Right atrium auricular region (tissue), 2 donors: ENCODE data around the gene DLG2. TPM values are rescaled to one million over a fixed set of nuclear protein-coding genes. Genes with fewer than 3 reads are reported as not detected.

Experiments used
- DNase-seq: peaks from one replicate; pipeline ENCODE4 v3.0.0-alpha.2; 2019; ENCODE audit warnings: low spot score
- H3K27ac ChIP-seq, 2 donors: fragments of 200-600 bp; sonication (generic); 1 replicate in 1 of 2; 2 replicates in 1 of 2; pipeline ENCODE4 v1.5.1; 2016 to 2019
- H3K27me3 ChIP-seq, 2 donors: fragments of 200-600 bp; sonication (generic); one replicate each; pipeline versions ENCODE4 v1.5.1 to v1.6.0; 2017 to 2019
- H3K36me3 ChIP-seq: fragments of 200-600 bp; sonication (generic); one replicate; pipeline ENCODE4 v1.5.1; 2016
- H3K4me1 ChIP-seq, 2 donors: fragments of 200-600 bp; sonication (generic); one replicate each; pipeline versions ENCODE4 v1.5.1 to v1.6.0; 2017 to 2019
- H3K4me3 ChIP-seq, 2 donors: fragments of 200-600 bp; sonication (generic); 1 replicate in 1 of 2; 2 replicates in 1 of 2; pipeline ENCODE4 v1.5.1; 2017 to 2019; ENCODE audit warnings: mild to moderate bottlenecking in 1 of 2, moderate library complexity in 1 of 2
- H3K9me3 ChIP-seq, 2 donors: fragments of 200-600 bp; sonication (generic); one replicate each; pipeline ENCODE4 v1.5.1; 2019
- total RNA-seq, 2 donors: library from RNA; depleted of rRNA; stranded (reverse); fragments of >200 nt; gene quantifications; one replicate each; pipeline ENCODE4 v1.1.0, GENCODE V29; 2016
- TF ChIP-seq, protein P1 (sequence below), 2 donors: fragments of 200-600 bp; sonication (generic); IDR thresholded peaks; one replicate each; pipeline ENCODE4 v1.5.1; 2019; ENCODE audit warnings: antibody characterized with exemption in 2 of 2

Gene DLG2
- total RNA-seq, 2 donors from 2014 or later = 6.6 to 6.7 TPM

DNA sequence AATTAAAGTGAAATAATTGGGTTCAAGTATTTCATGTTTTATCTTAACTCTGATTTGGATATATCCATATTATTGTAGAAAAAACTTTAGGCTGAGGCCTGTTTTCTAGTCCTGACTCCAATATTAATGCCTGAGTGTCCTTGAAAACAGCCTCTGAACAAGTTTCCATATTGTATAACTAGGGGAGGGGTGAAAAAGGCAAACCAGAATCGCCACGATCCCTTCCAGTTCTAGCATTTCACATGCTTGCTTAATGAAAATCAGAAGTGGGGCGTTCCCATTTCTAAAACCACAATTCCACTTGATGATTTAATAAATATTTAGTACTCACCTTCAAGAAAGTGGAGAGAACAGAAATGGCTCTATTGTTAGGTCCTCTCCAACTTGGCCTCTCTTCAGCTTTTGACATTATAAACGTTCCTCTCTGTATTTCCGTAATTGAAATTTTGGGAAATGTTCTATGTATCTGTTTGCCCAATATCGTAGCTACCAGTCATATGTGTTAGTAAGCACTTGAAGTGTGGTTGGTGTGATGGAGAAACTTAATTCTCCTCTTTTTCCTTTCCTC, 1779.6 kb downstream of the DLG2 start:
- Histone ChIP-seq H3K4me1 (no peaks in the 10 kb centered on the region), H3K4me3 (no peak overlapping the region), H3K27ac (no peak overlapping the region), H3K36me3 (no peaks in the 10 kb centered on the region), H3K9me3 (no peaks in the 10 kb centered on the region), H3K27me3 (no peaks in the 10 kb centered on the region)
- no peak for DNase-seq
- TF ChIP-seq, protein P1, sequence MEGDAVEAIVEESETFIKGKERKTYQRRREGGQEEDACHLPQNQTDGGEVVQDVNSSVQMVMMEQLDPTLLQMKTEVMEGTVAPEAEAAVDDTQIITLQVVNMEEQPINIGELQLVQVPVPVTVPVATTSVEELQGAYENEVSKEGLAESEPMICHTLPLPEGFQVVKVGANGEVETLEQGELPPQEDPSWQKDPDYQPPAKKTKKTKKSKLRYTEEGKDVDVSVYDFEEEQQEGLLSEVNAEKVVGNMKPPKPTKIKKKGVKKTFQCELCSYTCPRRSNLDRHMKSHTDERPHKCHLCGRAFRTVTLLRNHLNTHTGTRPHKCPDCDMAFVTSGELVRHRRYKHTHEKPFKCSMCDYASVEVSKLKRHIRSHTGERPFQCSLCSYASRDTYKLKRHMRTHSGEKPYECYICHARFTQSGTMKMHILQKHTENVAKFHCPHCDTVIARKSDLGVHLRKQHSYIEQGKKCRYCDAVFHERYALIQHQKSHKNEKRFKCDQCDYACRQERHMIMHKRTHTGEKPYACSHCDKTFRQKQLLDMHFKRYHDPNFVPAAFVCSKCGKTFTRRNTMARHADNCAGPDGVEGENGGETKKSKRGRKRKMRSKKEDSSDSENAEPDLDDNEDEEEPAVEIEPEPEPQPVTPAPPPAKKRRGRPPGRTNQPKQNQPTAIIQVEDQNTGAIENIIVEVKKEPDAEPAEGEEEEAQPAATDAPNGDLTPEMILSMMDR (IDR thresholded peaks at IDR 0.05) = no peak

DNA sequence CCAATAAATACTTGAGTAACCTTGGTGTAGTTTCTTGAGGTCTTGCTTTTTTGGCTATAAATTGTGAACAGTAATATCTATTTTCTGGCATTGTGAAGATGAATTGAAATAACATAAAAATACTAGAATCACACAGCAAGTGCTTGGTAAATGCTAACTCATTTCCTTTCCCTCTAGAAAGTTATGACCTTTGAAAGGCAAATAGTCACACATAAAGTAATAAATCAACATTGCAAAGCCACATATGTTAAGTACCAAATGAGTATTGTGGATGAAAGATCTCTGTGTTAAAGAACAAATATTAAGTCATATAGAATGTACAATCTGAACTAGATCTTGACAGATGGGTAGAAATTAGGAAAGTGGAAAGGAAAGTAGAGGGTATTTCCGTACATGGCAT, 1781.3 kb downstream of the DLG2 start:
- Histone ChIP-seq H3K36me3 (no peaks in the 10 kb centered on the region), H3K4me3 (no peak overlapping the region), H3K27ac (no peak overlapping the region), H3K4me1 (no peaks in the 10 kb centered on the region), H3K27me3 (no peaks in the 10 kb centered on the region), H3K9me3 (no peaks in the 10 kb centered on the region)
- TF ChIP-seq, protein P1 (IDR thresholded peaks at IDR 0.05) = no peak
- DNase-seq = no peak

DNA sequence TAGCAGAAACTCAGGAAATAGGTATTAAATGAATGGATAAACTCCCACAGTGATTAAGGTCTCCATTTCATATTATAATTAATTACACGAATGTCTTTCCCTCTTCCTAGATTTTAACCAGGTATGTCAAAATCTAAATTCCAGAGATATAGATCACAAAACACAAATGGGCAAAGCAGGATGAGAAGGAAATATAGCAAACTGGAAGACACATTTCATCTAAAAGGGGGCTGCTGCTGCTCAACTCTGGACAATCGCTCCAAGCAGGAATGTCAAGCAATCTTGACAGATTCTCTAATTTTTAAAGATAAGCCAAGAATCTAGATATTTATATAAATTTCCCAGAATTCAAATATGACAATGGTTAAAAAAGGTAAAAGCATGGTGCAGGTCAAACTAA, 1786.8 kb downstream of the DLG2 start:
- no peak for DNase-seq
- TF ChIP-seq, protein P1 (IDR thresholded peaks at IDR 0.05) = no peak
- H3K36me3 ChIP-seq = no peaks in the 10 kb centered on the region
- no peaks in the 10 kb centered on the region for H3K9me3 ChIP-seq
- H3K27me3 ChIP-seq = no peaks in the 10 kb centered on the region
- no peaks in the 10 kb centered on the region for H3K4me1 ChIP-seq
- no peak overlapping the region for H3K4me3 ChIP-seq
- H3K27ac ChIP-seq = no peak overlapping the region

DNA sequence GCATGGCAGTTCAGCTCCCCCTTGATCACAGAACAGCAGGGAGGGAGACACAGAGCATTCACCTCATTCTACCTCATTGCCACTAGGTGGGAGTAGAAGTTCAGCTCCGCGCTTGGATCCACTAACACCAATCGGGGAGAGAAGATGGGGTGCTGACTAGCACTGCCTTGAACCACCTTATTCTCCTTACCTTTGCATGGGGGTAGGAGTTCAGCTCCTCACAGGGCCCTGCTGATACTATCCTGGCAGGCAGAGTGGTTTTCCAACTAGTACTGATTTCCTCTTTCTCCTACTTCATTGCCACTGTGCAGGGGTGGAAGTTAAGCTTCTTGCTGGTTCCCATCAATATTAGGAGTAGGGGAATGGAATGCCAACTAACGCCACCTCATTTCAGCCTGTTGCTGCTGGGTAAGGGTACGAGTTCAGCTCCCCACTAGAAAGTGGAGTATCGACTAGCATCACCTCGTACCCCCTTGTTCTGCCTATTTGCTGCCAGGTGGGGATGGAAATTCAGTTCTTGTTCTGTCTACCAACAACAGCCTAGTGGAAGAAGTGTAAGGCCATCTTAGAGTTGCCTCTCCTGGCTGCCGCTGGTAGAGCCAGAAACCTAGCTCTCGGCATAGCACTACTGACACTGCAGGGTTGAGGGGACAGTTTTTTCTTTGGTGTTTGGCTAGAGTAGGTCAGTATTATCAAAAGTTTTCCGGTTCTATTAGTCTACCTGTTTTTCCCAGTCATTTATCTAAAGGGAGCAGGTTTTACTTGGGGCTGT, 1790.1 kb downstream of the DLG2 start:
- Histone ChIP-seq H3K4me1 (no peaks in the 10 kb centered on the region), H3K27me3 (no peaks in the 10 kb centered on the region), H3K36me3 (no peaks in the 10 kb centered on the region), H3K27ac (no peak overlapping the region), H3K4me3 (no peak overlapping the region), H3K9me3 (no peaks in the 10 kb centered on the region)
- DNase-seq = no peak
- TF ChIP-seq, protein P1 (IDR thresholded peaks at IDR 0.05) = peak; percentile 27 to 76

DNA sequence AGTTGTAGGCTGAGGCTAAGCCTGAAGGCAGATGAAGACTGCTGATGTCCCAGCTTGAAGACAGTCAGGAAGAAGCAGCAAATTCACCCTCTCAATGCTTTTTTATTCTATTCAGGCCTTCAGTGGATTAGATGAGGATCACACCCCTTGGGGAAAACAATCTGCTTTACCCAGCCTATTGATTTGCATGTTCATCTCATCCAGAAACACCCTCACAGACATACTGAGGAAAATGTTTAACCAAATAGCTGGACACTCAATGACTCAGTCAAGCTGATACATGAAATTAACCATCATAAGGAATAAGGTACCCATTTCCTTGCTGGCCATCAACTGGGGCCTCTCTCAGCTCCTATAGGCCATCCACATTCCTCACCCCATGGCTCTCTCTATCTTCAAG, 1791.1 kb downstream of the DLG2 start:
- H3K36me3 ChIP-seq = no peaks in the 10 kb centered on the region
- TF ChIP-seq, protein P1 (IDR thresholded peaks at IDR 0.05) = no peak
- no peak for DNase-seq
- no peak overlapping the region for H3K4me3 ChIP-seq
- H3K9me3 ChIP-seq = no peaks in the 10 kb centered on the region
- H3K27ac ChIP-seq = no peak overlapping the region
- no peaks in the 10 kb centered on the region for H3K4me1 ChIP-seq
- H3K27me3 ChIP-seq = no peaks in the 10 kb centered on the region
